K562 (cell line): ENCODE measurements around the gene UBE2L3. TPM values are rescaled to one million over a fixed set of nuclear protein-coding genes. Genes with fewer than 3 reads are reported as not detected.
"Not testable (repeated sequence)": the region's sequence is repeated elsewhere in the genome, so short reads cannot be mapped to it uniquely, and the experiment has no call there.

Experiments
- ETS2 ChIP-seq: IDR thresholded peaks from 2 replicates; pipeline ENCODE4 v1.6.1; 2016; ENCODE audit warnings: borderline replicate concordance, missing genetic modification characterization, mild to moderate bottlenecking, moderate library complexity, missing compliant biosample characterization; ENCODE audit not compliant: poor library complexity, severe bottlenecking
- JUN ChIP-seq, 2 experiments: sonication (generic) in 1 of 2; formaldehyde crosslinking in 1 of 2; IDR thresholded peaks; 2 replicates each; pipeline versions ENCODE4 v1.6.1 to v1.8.0; 2012 to 2022; ENCODE audit warnings: borderline replicate concordance in 2 of 2, mild to moderate bottlenecking in 2 of 2, improper control_type of control experiment in 1 of 2, low read depth in 1 of 2, low read length in 1 of 2, missing genetic modification reagents in 1 of 2
- ZNF444 ChIP-seq: fragments of 250-450 bp; sonication (Bioruptor Pico); IDR thresholded peaks from 2 replicates; pipeline ENCODE4 v1.4.0; 2020; ENCODE audit warnings: mild to moderate bottlenecking, moderate library complexity
- ZNF695 ChIP-seq: fragments of 450-650 bp; formaldehyde crosslinking; IDR thresholded peaks from 2 replicates; pipeline ENCODE4 v1.4.0; 2020; ENCODE audit warnings: mild to moderate bottlenecking, moderate library complexity
- polyA plus RNA-seq, 8 experiments: library from polyadenylated mRNA; depleted of rRNA in 4 of 8; stranded (reverse) in 5 of 8; unstranded in 3 of 8; fragments of >200 nt; fragmentation: Nextera tagmentation in 2 of 8; fragmentation: Illumina TruSeq in 1 of 8; extraction: Ambion mirVana in 2 of 8; extraction: Trizol in 1 of 8; gene quantifications; 2 replicates each; pipeline versions ENCODE4 v1.2.1 to v1.2.3, GENCODE V29; 2011 to 2014; ENCODE audit warnings: inconsistent platforms in 1 of 8, missing spikeins in 1 of 8
- total RNA-seq, 7 experiments: library from RNA; depleted of rRNA in 6 of 7; stranded (reverse); fragments of >200 nt in 6 of 7; fragmentation: Illumina TruSeq in 2 of 7; extraction: Trizol in 2 of 7; gene quantifications; 2 replicates each; pipeline versions ENCODE4 v1.2.1 to v1.2.3, GENCODE V29; 2011 to 2021; ENCODE audit warnings: low replicate concordance in 1 of 7
- TF ChIP-seq, protein P1 (sequence below): fragments of 250-450 bp; sonication (Bioruptor Pico); IDR thresholded peaks from 2 replicates; pipeline ENCODE4 v1.8.0; 2022; ENCODE audit warnings: inconsistent platforms, mild to moderate bottlenecking, moderate library complexity, borderline replicate concordance
- TF ChIP-seq, protein P2 (sequence below): sonication (generic); formaldehyde crosslinking; IDR thresholded peaks from 2 replicates; pipeline ENCODE4 v1.8.1; 2023; ENCODE audit warnings: mild to moderate bottlenecking, missing genetic modification reagents

UBE2L3 gene
- total and polyA plus RNA-seq, 9 of the 15 experiments (the other 6 are each of a cell fraction or from before 2014, with no cell fraction given): 215 to 625 (median 285) TPM

DNA sequence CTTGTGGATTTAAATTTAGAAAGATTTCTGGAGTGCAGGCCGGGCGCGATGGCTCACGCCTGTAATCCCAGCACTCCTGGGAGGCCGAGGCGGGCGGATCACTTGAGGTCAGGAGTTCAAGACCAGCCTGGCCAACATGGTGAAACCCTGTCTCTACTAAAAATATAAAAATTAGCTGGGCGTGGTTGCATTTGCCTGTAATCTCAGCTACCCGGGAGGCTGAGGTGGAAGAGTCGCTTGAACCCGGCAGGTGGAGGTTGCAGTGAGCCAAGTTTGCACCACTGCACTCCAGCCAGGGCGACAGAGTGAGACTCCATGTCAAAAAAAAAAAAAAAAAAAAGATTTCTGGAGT, 1.5 kb downstream of the UBE2L3 start (continued):
- TF ChIP-seq, protein P1, sequence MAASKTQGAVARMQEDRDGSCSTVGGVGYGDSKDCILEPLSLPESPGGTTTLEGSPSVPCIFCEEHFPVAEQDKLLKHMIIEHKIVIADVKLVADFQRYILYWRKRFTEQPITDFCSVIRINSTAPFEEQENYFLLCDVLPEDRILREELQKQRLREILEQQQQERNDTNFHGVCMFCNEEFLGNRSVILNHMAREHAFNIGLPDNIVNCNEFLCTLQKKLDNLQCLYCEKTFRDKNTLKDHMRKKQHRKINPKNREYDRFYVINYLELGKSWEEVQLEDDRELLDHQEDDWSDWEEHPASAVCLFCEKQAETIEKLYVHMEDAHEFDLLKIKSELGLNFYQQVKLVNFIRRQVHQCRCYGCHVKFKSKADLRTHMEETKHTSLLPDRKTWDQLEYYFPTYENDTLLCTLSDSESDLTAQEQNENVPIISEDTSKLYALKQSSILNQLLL (CRISPR knock-in tag): 0 out of 2 replicates have a peak, but pooled peaks have one; percentile 20
- TF ChIP-seq JUN (IDR thresholded peaks at IDR 0.05; ENCODE audit: borderline replicate concordance, low read depth, low read length): 0 out of 2 replicates have a peak, but pooled peaks have one; percentile 1
- TF ChIP-seq JUN (CRISPR knock-in tag; IDR thresholded peaks at IDR 0.05; ENCODE audit: borderline replicate concordance): not testable (repeated sequence)
- TF ChIP-seq ZNF695 (CRISPR knock-in tag): peak; percentile 37; the same call in 1 of the 2 replicates
- TF ChIP-seq ZNF444: 0 out of 2 replicates have a peak, but pooled peaks have one; percentile 8
- TF ChIP-seq, protein P2, sequence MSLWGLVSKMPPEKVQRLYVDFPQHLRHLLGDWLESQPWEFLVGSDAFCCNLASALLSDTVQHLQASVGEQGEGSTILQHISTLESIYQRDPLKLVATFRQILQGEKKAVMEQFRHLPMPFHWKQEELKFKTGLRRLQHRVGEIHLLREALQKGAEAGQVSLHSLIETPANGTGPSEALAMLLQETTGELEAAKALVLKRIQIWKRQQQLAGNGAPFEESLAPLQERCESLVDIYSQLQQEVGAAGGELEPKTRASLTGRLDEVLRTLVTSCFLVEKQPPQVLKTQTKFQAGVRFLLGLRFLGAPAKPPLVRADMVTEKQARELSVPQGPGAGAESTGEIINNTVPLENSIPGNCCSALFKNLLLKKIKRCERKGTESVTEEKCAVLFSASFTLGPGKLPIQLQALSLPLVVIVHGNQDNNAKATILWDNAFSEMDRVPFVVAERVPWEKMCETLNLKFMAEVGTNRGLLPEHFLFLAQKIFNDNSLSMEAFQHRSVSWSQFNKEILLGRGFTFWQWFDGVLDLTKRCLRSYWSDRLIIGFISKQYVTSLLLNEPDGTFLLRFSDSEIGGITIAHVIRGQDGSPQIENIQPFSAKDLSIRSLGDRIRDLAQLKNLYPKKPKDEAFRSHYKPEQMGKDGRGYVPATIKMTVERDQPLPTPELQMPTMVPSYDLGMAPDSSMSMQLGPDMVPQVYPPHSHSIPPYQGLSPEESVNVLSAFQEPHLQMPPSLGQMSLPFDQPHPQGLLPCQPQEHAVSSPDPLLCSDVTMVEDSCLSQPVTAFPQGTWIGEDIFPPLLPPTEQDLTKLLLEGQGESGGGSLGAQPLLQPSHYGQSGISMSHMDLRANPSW (CRISPR knock-in tag): peak; percentile 0; the same call in 1 of the 2 replicates
- TF ChIP-seq ETS2: peak; percentile 69
- TF ChIP-seq, all 486 proteins: peak for 36; not testable (repeated sequence) for 450
